GM23338 (cell line): ENCODE results near the gene MAFB. TPM values are rescaled to one million over a fixed set of nuclear protein-coding genes. Genes with fewer than 3 reads are reported as not detected.
A peak's percentile ranks its signal among the peaks of the same experiment; 100 is the strongest.

ENCODE experiments used
- ATAC-seq: fragments of 200-7000 bp; cut with Tn5 transposase; 3 replicates; pipeline ENCODE4 v1.9.1; 2020
- DNase-seq: peaks from one replicate; pipeline ENCODE4 v3.0.0-alpha.2; 2015; ENCODE audit warnings: low spot score
- H2AFZ ChIP-seq: fragments of 200-600 bp; sonication (generic); 2 replicates; pipeline ENCODE4 v1.8.0; 2016; ENCODE audit warnings: antibody characterized with exemption, mild to moderate bottlenecking, moderate library complexity
- H3F3A ChIP-seq: fragments of 200-600 bp; sonication (generic); replicated peaks from 2 replicates; pipeline ENCODE4 v1.8.0; 2017; ENCODE audit warnings: antibody characterized with exemption, mixed run types, low read depth
- H3K27ac ChIP-seq: fragments of 200-600 bp; sonication (generic); 2 replicates; pipeline ENCODE4 v1.6.1; 2016; ENCODE audit warnings: low read depth
- H3K27me3 ChIP-seq: fragments of 200-600 bp; sonication (generic); 2 replicates; pipeline ENCODE4 v1.8.0; 2016; ENCODE audit warnings: mild to moderate bottlenecking, mixed run types, moderate library complexity; ENCODE audit not compliant: insufficient read depth
- H3K36me3 ChIP-seq: fragments of 200-600 bp; sonication (generic); 2 replicates; pipeline ENCODE4 v1.8.0; 2016; ENCODE audit warnings: mild to moderate bottlenecking; ENCODE audit not compliant: insufficient read depth
- H3K4me1 ChIP-seq: fragments of 200-600 bp; sonication (generic); 2 replicates; pipeline ENCODE4 v1.8.0; 2016; ENCODE audit warnings: mild to moderate bottlenecking, moderate library complexity; ENCODE audit not compliant: insufficient read depth
- H3K4me2 ChIP-seq: fragments of 200-600 bp; sonication (generic); 2 replicates; pipeline ENCODE4 v1.7.1; 2017; ENCODE audit warnings: mixed run types
- H3K4me3 ChIP-seq: fragments of 200-600 bp; sonication (generic); 2 replicates; pipeline ENCODE4 v1.6.1; 2016; ENCODE audit warnings: mixed run types
- H3K79me2 ChIP-seq: fragments of 200-600 bp; sonication (generic); replicated peaks from 2 replicates; pipeline ENCODE4 v1.8.0; 2017; ENCODE audit warnings: mild to moderate bottlenecking; ENCODE audit not compliant: insufficient read depth
- H3K9me2 ChIP-seq: fragments of 200-600 bp; sonication (generic); 2 replicates; pipeline ENCODE4 v1.8.0; 2017; ENCODE audit not compliant: insufficient read depth
- H4K20me1 ChIP-seq: fragments of 200-600 bp; sonication (generic); replicated peaks from 2 replicates; pipeline ENCODE4 v1.8.0; 2017; ENCODE audit warnings: mild to moderate bottlenecking; ENCODE audit not compliant: insufficient read depth
- H3K27ac Mint-ChIP-seq: 2 replicates; pipeline ENCODE4 v1.8.0; 2020; ENCODE audit warnings: inconsistent platforms, mild to moderate bottlenecking, moderate library complexity, mixed read lengths
- H3K27me3 Mint-ChIP-seq: 3 replicates; pipeline ENCODE4 v1.8.0; 2022; ENCODE audit warnings: low read depth, mild to moderate bottlenecking, moderate library complexity, mixed read lengths, inconsistent platforms; ENCODE audit not compliant: insufficient read depth, poor library complexity
- H3K36me3 Mint-ChIP-seq: 3 replicates; pipeline ENCODE4 v1.8.0; 2021; ENCODE audit warnings: low read depth, mild to moderate bottlenecking, inconsistent platforms, moderate library complexity, mixed read lengths
- H3K4me1 Mint-ChIP-seq: 3 replicates; pipeline ENCODE4 v1.8.0; 2020; ENCODE audit warnings: mild to moderate bottlenecking, inconsistent platforms, mixed read lengths
- H3K4me3 Mint-ChIP-seq: 3 replicates; pipeline ENCODE4 v1.8.0; 2021; ENCODE audit warnings: moderate library complexity, mild to moderate bottlenecking, inconsistent platforms, mixed read lengths
- H3K9me3 Mint-ChIP-seq: 3 replicates; pipeline ENCODE4 v1.8.0; 2020; ENCODE audit warnings: moderate library complexity, mild to moderate bottlenecking, inconsistent platforms, mixed read lengths
- CTCF ChIP-seq, 2 experiments: fragments of 200-600 bp in 1 of 2; sonication (generic) in 1 of 2; conservative IDR thresholded peaks; 2 replicates each; pipeline versions ENCODE4 v1.5.1 to v1.6.1; 2016 to 2017; ENCODE audit warnings: antibody characterized with exemption in 2 of 2, low read depth in 2 of 2, mild to moderate bottlenecking in 2 of 2, moderate library complexity in 1 of 2
- EZH2 ChIP-seq: fragments of 200-600 bp; sonication (generic); IDR thresholded peaks from one replicate; pipeline ENCODE4 v1.8.0; 2017; ENCODE audit warnings: antibody characterized with exemption, mild to moderate bottlenecking, low read depth; ENCODE audit not compliant: unreplicated experiment
- JUNB ChIP-seq: IDR thresholded peaks from one replicate; pipeline ENCODE4 v1.6.1; 2016; ENCODE audit warnings: antibody characterized with exemption; ENCODE audit not compliant: unreplicated experiment
- NANOG ChIP-seq: IDR thresholded peaks from 2 replicates; pipeline ENCODE4 v1.6.1; 2016; ENCODE audit warnings: antibody characterized with exemption, borderline replicate concordance
- POLR2AphosphoS5 ChIP-seq: IDR thresholded peaks from 2 replicates; pipeline ENCODE4 v1.6.1; 2016; ENCODE audit warnings: antibody characterized with exemption, low read depth
- REST ChIP-seq: IDR thresholded peaks from one replicate; pipeline ENCODE4 v1.6.1; 2018; ENCODE audit warnings: antibody characterized with exemption; ENCODE audit not compliant: unreplicated experiment
- STAT1 ChIP-seq: IDR thresholded peaks from one replicate; pipeline ENCODE4 v1.6.1; 2016; ENCODE audit warnings: antibody characterized with exemption; ENCODE audit not compliant: unreplicated experiment
- ZNF114 ChIP-seq: fragments of 250-450 bp; sonication (Bioruptor Pico); IDR thresholded peaks from 2 replicates; pipeline ENCODE4 v1.5.0; 2020; ENCODE audit warnings: mild to moderate bottlenecking, moderate library complexity
- polyA plus RNA-seq: library from polyadenylated mRNA; unstranded; fragments of >200 nt; fragmentation: Nextera tagmentation; extraction: Ambion mirVana; gene quantifications from 2 replicates; pipeline ENCODE4 v1.2.1, GENCODE V29; 2016
- total RNA-seq: library from RNA; depleted of rRNA; stranded (reverse); fragments of >200 nt; shearing (Covaris generic); gene quantifications from 2 replicates; pipeline ENCODE4 v1.2.3, GENCODE V29; 2014
- TF ChIP-seq, protein P1 (sequence below): IDR thresholded peaks from 2 replicates; pipeline ENCODE4 v1.6.1; 2016; ENCODE audit warnings: antibody characterized with exemption
- TF ChIP-seq, protein P2 (sequence below): fragments of 250-450 bp; sonication (Bioruptor Pico); IDR thresholded peaks from 2 replicates; pipeline ENCODE4 v1.5.0; 2020; ENCODE audit warnings: mild to moderate bottlenecking, moderate library complexity

Gene MAFB
- total and polyA plus RNA-seq, 2 experiments from 2014 or later = 1.6 to 2.3 TPM

GRCh38 chr20:40689943-40690835 lies 1.2 kb upstream of the MAFB start:
- ATAC-seq = peak; percentile 42
- no peaks in the 10 kb centered on the region for H3K9me3 Mint-ChIP-seq
- no peaks in the 10 kb centered on the region for H3K9me2 ChIP-seq
- H3K36me3 Mint-ChIP-seq = peaks cover 2% of the 10 kb centered on the region; the same call in 1 of the 3 replicates
- TF ChIP-seq JUNB (no peak), REST (no peak), NANOG (no peak), STAT1 (no peak), POLR2AphosphoS5 (no peak), CTCF (conservative IDR thresholded peaks at IDR 0.05; ENCODE audit: low read depth in 2 of 2) (peak; percentile 75 to 77), EZH2 (peak; percentile 96), ZNF114 (CRISPR knock-in tag) (no peak)
- TF ChIP-seq, protein P1, sequence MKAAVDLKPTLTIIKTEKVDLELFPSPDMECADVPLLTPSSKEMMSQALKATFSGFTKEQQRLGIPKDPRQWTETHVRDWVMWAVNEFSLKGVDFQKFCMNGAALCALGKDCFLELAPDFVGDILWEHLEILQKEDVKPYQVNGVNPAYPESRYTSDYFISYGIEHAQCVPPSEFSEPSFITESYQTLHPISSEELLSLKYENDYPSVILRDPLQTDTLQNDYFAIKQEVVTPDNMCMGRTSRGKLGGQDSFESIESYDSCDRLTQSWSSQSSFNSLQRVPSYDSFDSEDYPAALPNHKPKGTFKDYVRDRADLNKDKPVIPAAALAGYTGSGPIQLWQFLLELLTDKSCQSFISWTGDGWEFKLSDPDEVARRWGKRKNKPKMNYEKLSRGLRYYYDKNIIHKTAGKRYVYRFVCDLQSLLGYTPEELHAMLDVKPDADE = no peak
- TF ChIP-seq, protein P2, sequence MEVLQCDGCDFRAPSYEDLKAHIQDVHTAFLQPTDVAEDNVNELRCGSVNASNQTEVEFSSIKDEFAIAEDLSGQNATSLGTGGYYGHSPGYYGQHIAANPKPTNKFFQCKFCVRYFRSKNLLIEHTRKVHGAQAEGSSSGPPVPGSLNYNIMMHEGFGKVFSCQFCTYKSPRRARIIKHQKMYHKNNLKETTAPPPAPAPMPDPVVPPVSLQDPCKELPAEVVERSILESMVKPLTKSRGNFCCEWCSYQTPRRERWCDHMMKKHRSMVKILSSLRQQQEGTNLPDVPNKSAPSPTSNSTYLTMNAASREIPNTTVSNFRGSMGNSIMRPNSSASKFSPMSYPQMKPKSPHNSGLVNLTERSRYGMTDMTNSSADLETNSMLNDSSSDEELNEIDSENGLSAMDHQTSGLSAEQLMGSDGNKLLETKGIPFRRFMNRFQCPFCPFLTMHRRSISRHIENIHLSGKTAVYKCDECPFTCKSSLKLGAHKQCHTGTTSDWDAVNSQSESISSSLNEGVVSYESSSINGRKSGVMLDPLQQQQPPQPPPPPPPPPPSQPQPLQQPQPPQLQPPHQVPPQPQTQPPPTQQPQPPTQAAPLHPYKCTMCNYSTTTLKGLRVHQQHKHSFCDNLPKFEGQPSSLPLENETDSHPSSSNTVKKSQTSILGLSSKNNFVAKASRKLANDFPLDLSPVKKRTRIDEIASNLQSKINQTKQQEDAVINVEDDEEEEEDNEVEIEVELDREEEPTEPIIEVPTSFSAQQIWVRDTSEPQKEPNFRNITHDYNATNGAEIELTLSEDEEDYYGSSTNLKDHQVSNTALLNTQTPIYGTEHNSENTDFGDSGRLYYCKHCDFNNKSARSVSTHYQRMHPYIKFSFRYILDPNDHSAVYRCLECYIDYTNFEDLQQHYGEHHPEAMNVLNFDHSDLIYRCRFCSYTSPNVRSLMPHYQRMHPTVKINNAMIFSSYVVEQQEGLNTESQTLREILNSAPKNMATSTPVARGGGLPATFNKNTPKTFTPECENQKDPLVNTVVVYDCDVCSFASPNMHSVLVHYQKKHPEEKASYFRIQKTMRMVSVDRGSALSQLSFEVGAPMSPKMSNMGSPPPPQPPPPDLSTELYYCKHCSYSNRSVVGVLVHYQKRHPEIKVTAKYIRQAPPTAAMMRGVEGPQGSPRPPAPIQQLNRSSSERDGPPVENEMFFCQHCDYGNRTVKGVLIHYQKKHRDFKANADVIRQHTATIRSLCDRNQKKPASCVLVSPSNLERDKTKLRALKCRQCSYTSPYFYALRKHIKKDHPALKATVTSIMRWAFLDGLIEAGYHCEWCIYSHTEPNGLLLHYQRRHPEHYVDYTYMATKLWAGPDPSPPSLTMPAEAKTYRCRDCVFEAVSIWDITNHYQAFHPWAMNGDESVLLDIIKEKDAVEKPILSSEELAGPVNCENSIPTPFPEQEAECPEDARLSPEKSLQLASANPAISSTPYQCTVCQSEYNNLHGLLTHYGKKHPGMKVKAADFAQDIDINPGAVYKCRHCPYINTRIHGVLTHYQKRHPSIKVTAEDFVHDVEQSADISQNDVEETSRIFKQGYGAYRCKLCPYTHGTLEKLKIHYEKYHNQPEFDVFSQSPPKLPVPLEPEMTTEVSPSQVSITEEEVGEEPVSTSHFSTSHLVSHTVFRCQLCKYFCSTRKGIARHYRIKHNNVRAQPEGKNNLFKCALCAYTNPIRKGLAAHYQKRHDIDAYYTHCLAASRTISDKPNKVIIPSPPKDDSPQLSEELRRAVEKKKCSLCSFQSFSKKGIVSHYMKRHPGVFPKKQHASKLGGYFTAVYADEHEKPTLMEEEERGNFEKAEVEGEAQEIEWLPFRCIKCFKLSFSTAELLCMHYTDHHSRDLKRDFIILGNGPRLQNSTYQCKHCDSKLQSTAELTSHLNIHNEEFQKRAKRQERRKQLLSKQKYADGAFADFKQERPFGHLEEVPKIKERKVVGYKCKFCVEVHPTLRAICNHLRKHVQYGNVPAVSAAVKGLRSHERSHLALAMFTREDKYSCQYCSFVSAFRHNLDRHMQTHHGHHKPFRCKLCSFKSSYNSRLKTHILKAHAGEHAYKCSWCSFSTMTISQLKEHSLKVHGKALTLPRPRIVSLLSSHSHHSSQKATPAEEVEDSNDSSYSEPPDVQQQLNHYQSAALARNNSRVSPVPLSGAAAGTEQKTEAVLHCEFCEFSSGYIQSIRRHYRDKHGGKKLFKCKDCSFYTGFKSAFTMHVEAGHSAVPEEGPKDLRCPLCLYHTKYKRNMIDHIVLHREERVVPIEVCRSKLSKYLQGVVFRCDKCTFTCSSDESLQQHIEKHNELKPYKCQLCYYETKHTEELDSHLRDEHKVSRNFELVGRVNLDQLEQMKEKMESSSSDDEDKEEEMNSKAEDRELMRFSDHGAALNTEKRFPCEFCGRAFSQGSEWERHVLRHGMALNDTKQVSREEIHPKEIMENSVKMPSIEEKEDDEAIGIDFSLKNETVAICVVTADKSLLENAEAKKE (CRISPR knock-in tag) = no peak
- peaks cover 98% of the 10 kb centered on the region for H3K27me3 ChIP-seq
- peak overlapping the region; percentile 96 for H3K4me2 ChIP-seq
- no peaks in the 10 kb centered on the region for H3K36me3 ChIP-seq
- H3K4me1 ChIP-seq = peaks cover 35% of the 10 kb centered on the region
- H3K27ac ChIP-seq = no peak overlapping the region
- no peaks in the 10 kb centered on the region for H3F3A ChIP-seq
- no peaks in the 10 kb centered on the region for H3K79me2 ChIP-seq
- H2AFZ ChIP-seq = peak overlapping the region; percentile 98
- no peak overlapping the region for H3K27ac Mint-ChIP-seq
- peaks cover 42% of the 10 kb centered on the region for H3K4me1 Mint-ChIP-seq
- H3K4me3 ChIP-seq = peak overlapping the region; percentile 82
- peak overlapping the region; percentile 80 for H3K4me3 Mint-ChIP-seq
- peaks cover 16% of the 10 kb centered on the region for H4K20me1 ChIP-seq
- DNase-seq = peak; percentile 93
- H3K27me3 Mint-ChIP-seq = peaks cover 95% of the 10 kb centered on the region
